Large intestine (tissue), 3 donors: Measurements from ENCODE around the gene KMT5B. TPM values are rescaled to one million over a fixed set of nuclear protein-coding genes. Genes with fewer than 3 reads are reported as not detected.

ENCODE experiments used
- DNase-seq, 2 donors: peaks; one replicate each; pipeline versions ENCODE4 v3.0.0 to v3.0.0-alpha.2; 2013
- H3K27ac ChIP-seq: one replicate; pipeline ENCODE4 v1.5.1; 2013; ENCODE audit warnings: low read length
- H3K27me3 ChIP-seq: 2 replicates; pipeline ENCODE4 v1.6.1; 2013; ENCODE audit warnings: low read length; ENCODE audit not compliant: control insufficient read depth, insufficient read depth
- H3K36me3 ChIP-seq: 2 replicates; pipeline ENCODE4 v1.6.1; 2013; ENCODE audit warnings: low read length; ENCODE audit not compliant: control insufficient read depth, insufficient read depth
- H3K4me1 ChIP-seq: one replicate; pipeline ENCODE4 v1.6.1; 2013; ENCODE audit warnings: low read length; ENCODE audit not compliant: control insufficient read depth, insufficient read depth
- H3K4me3 ChIP-seq: one replicate; pipeline ENCODE4 v1.5.1; 2013; ENCODE audit warnings: low read length
- H3K9me3 ChIP-seq: one replicate; pipeline ENCODE4 v1.6.1; 2013; ENCODE audit warnings: mild to moderate bottlenecking, low read depth, low read length, moderate library complexity; ENCODE audit not compliant: control insufficient read depth
- WGBS: methylation state at CpG from one replicate; pipeline ENCODE4 v1.1.5; 2013; ENCODE audit warnings: low lambda C conversion rate; ENCODE audit not compliant: insufficient coverage; 5-methylcytosine and 5-hydroxymethylcytosine counted together
- polyA plus RNA-seq: library from polyadenylated mRNA; unstranded; fragments of 120-200 nt; gene quantifications from one replicate; pipeline ENCODE4 v1.2.1, GENCODE V29; 2013

The KMT5B gene
- polyA plus RNA-seq, 1 donor, result 52.9 TPM

DNA sequence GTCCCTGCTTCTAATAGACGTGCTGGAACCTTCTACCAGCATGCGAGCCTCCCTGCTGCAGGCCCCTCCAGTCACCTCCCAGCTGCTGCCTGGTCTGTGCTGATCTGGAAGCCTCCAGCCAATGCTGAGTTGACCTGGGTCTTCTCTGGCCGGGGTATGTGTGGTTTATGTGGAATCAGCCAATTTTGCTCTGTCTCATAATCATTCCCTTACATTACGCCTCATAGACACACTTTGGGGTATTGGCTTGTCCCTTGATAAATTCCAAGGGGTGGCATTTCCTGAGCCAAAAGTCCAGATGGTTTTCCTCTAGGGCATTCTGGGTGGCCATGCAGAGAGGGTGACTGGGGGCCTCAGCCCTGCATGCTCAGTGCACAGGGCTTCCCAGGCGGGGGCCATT lies 8.3 kb upstream of the KMT5B start:
- Histone ChIP-seq H3K27ac (no peak overlapping the region), H3K9me3 (no peaks in the 10 kb centered on the region), H3K4me3 (no peak overlapping the region), H3K27me3 (peaks cover 5% of the 10 kb centered on the region), H3K36me3 (no peaks in the 10 kb centered on the region), H3K4me1 (peaks cover under 1% of the 10 kb centered on the region)
- no peak for DNase-seq
- no CpG with 5 or more reads among the region's 5 CpGs for WGBS

DNA sequence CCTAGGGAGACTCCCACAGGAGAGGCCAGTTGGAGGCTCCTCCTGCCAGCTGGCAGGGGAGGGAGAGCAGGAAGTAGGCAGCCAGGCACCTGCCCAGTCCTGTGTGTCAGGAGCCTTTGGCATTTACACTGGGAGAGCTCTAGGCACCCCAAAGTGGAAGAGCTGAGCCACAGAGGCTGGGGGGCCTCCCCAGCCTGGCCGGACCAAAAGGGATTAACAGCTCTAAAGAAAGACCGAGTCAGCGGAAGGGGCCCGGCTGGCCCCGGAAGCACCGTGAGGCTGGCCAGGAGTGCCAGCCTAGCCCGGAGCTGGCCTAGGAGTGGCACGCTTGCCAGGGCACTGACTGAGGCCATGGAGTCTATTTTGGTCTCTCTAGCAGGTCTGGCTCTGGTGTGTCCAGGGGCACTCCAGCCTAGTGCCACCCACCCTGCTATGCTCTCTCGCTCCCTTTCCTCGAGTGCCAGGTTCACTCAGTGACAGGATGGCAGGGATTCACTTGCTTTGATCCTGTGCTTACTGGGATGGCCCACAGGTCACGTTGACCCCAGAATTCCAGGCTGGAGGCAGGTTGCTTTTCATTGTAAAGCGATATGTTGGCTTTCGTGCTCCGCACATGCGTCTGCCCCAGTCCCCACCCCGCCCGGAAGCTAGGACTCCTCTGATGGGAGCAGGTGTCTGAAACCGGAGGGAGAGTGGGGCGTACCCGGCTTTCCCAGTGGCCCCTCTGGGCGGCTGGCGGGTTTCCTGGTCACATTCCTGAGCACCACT lies 3.3 kb upstream of the KMT5B start:
- Histone ChIP-seq H3K27me3 (peaks cover 5% of the 10 kb centered on the region), H3K4me1 (peaks cover 17% of the 10 kb centered on the region), H3K4me3 (no peak overlapping the region), H3K9me3 (peaks cover 3% of the 10 kb centered on the region), H3K27ac (no peak overlapping the region), H3K36me3 (no peaks in the 10 kb centered on the region)
- WGBS, result no CpG with 5 or more reads among the region's 22 CpGs
- peak in 1 of 2 donors; percentile 29 for DNase-seq

DNA sequence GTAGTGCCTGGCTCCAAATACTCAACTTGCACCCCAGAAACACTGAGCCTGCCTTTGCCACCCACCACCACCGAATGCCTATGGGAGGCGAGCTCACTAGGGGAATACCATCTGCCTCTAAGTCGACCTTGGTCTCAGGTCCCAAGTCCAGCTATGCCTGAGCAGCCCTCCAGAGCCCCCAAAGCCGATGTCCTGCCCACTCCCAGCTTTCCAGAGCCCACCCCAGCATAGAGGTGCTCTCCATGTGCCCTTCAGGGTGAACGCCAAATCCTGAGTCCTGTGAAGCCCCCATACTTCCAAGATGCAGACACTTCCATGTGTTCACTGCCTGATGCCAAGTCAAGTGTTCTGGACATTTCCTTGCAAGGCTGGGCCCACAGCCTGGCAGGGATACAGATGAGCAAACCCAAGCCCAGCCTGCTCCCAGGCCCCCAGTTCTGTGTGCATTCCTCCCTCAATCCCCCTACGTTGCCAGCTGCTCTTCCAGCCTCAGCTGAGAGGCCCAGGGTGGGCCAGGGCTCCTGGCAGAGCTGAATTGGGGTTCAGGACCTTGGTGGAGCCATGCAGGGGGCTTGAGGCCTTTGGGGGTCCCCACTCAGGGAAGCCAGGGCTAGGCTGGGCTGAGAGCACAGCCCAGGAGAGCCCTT lies 2.6 kb upstream of the KMT5B start:
- no peak overlapping the region for H3K4me3 ChIP-seq
- DNase-seq, result no peak
- peaks cover 3% of the 10 kb centered on the region for H3K9me3 ChIP-seq
- H3K27me3 ChIP-seq, result peaks cover 5% of the 10 kb centered on the region
- H3K4me1 ChIP-seq, result peaks cover 24% of the 10 kb centered on the region
- H3K36me3 ChIP-seq, result no peaks in the 10 kb centered on the region
- WGBS, result no CpG with 5 or more reads among the region's 6 CpGs
- no peak overlapping the region for H3K27ac ChIP-seq

DNA sequence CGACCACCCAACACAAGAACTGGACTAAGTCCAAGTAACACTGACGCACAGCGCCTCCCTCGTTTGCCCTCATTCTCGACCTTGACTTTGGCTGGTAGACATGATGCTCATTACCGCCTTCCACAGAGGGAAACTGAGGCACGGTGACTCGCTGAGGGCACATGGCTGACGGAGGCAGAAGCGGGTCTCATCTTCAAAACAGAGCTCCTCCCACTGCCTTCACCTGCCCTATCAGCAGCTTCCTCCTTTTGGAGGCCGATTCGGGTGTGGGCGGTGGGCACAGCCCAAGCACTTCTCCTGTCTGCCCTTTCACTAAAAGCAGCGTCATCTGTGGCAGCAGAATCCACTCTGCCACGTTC lies 2.0 kb upstream of the KMT5B start:
- Histone ChIP-seq H3K27ac (no peak overlapping the region), H3K4me3 (no peak overlapping the region), H3K27me3 (peaks cover 5% of the 10 kb centered on the region), H3K9me3 (peaks cover 3% of the 10 kb centered on the region), H3K4me1 (peaks cover 28% of the 10 kb centered on the region), H3K36me3 (no peaks in the 10 kb centered on the region)
- no peak for DNase-seq
- no CpG with 5 or more reads among the region's 15 CpGs for WGBS

DNA sequence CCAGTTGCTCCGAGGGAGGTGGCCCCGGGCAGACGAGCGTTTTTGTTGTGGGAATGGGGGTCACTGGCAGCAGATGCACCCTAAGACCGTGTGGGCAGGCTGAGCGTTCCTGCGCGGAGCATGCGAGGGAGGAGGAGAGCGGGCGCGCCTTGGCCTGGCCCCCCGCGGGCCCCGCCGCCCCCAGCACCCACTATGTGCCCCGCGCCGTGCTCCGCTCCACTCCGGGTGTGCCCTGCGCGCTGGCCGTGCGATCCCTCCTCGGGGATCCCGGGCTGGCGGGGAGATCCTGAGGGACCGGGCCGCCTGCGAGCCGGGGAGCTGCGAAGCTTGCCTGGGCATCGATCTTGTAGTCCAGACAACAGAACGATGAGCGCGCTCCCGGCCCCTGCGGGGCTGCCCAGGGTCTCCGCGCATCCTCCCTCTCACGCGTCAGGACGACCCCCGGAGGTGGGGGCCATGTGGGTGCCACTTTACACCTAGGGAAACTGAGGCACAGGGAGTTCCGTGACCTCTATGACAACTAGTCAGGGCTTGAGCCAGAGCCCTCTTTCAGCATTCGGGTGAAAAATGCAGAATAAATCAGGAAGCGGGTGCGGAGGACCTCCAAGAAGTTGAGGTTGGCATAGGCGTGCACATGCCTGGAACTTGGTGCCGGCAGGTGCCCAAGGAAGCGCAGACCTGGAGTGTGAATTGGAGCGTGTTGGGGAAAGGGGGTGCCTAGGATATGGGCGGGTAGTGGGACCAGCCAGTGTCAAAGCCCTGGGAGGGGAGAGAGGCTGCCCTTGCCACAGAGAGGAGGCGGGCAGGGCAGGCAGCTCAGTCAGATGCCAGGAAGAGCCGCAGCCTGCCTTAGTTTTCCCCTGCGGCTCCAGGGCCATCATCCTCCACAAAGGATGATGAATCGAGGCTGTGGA lies 1.3 kb upstream of the KMT5B start:
- H3K4me3 ChIP-seq, result peak overlapping the region; percentile 86
- DNase-seq, result no peak
- H3K27me3 ChIP-seq, result peaks cover 5% of the 10 kb centered on the region
- peak overlapping the region; percentile 80 for H3K27ac ChIP-seq
- no peaks in the 10 kb centered on the region for H3K36me3 ChIP-seq
- peaks cover 31% of the 10 kb centered on the region for H3K4me1 ChIP-seq
- H3K9me3 ChIP-seq, result peaks cover 3% of the 10 kb centered on the region
- WGBS, result no CpG with 5 or more reads among the region's 58 CpGs

DNA sequence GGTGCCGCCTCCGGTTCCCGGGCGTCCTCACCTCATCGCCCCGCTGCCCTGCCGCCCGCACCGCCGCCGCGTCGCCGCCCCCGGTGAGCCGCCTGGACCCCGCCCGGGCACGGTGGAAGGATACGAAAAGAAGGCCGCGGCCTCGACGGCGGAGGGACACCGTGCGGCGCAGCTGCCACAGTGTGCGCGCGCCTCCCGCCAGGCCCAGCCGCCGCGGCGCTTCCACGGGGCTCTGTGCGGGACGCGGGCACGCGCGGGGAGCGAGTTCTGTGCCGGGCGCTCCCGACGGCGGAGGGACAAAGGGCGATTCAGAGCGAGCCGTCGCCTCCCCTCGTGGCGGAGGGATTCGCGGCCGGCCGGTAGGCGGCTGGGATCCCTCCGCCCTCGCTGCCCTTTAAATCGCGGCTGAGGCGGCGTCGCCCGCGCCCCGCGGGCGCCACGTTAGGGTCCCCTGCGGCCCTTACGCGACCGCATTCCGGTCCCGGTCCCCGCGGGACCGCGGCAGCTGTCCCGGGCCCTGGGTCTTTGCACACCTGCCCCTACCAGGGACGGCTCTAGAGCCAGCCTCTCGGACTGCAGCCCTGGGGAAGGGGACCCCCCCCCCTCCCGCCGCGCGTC lies 568 bp upstream of the KMT5B start:
- H3K9me3 ChIP-seq, result peaks cover 3% of the 10 kb centered on the region
- WGBS, result no CpG with 5 or more reads among the region's 90 CpGs
- H3K27me3 ChIP-seq, result peaks cover 5% of the 10 kb centered on the region
- peak; percentile 94 to 99 for DNase-seq
- H3K4me1 ChIP-seq, result peaks cover 33% of the 10 kb centered on the region
- H3K4me3 ChIP-seq, result peak overlapping the region; percentile 86
- no peaks in the 10 kb centered on the region for H3K36me3 ChIP-seq
- H3K27ac ChIP-seq, result peak overlapping the region; percentile 80

DNA sequence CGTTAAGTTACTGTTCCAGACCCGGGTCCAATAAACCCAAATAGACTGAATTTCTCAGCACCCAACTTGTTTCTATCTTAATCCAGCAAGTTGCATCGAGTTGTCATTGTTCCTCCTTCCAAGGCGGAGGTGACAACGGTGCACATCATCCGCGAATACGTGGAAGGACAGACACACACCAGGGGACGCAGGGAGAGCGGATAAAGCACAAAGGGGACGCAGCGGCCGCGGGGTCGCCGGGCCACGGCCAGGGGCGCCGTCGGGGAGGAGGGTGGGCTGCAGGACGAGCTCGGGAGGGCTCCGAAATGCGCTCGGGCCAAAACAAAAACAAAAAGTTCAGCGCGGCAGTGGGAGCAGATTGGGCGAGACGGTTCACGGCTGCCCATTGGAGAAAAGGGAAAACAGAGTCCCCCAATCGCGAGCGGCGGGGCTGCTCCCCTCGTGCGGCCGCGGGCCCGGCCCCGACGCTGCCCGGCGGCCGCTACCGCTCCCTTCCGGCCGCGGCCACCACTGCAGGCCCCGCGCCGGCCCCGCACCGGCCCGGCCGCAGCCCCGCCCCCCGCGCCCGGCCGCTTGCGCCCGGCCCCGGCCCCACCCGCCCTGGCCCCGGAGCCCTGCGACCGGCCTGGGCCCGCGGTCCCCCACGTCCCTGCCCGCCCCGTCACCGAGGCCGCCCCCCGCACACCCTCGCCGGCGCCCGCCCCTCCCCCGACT lies 518 bp downstream of the KMT5B start:
- peak; percentile 54 to 72 for DNase-seq
- peak overlapping the region; percentile 80 for H3K27ac ChIP-seq
- H3K9me3 ChIP-seq, result peaks cover 3% of the 10 kb centered on the region
- H3K4me1 ChIP-seq, result peaks cover 35% of the 10 kb centered on the region
- H3K27me3 ChIP-seq, result no peaks in the 10 kb centered on the region
- H3K4me3 ChIP-seq, result peak overlapping the region; percentile 47
- no peaks in the 10 kb centered on the region for H3K36me3 ChIP-seq
- no CpG with 5 or more reads among the region's 80 CpGs for WGBS

DNA sequence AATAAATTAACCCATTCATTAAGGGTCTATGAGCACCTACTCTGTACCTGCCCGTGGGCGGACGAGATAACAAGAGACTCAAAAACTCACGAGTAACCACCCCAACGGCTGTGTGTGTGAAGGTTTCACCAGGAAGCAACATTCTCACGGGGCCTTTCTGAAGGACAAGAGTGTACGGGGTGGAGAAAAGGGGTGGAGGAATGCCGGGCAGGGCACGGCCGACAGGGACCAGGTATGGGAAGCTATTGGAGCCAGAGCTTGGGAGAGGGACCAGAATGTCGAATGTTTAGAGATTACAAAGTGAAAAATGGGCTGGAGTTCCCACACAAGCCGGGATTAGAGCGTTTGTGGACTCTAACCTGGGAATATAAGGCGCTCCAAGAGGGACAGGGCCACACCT lies 1.6 kb downstream of the KMT5B start:
- no peaks in the 10 kb centered on the region for H3K36me3 ChIP-seq
- H3K27me3 ChIP-seq, result no peaks in the 10 kb centered on the region
- H3K9me3 ChIP-seq, result peaks cover 3% of the 10 kb centered on the region
- H3K4me1 ChIP-seq, result peaks cover 35% of the 10 kb centered on the region
- WGBS, result 0% methylated on average over 4 of the region's 14 CpGs
- H3K27ac ChIP-seq, result peak overlapping the region; percentile 65
- peak overlapping the region; percentile 47 for H3K4me3 ChIP-seq
- peak in 1 of 2 donors; percentile 78 for DNase-seq

DNA sequence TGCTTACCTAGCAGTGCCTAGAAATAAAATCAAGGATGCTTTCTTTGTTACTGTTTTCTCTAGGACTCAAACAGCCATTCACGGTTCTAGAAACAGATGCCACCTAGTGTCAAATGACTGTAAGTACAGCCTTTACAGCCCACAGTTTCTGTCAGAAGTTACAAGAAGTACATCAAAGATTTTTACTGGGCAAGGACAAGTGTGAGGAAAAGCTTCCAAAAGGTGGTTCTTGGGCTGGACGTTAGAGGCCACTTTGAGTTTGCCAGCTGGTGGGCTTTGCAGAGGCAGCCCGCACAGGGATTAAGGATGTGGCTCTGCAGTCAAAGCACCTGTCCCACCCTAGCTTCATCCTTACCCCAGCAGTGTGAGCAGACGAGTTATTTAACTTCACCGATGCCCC lies 6.9 kb downstream of the KMT5B start:
- no peaks in the 10 kb centered on the region for H3K36me3 ChIP-seq
- no peaks in the 10 kb centered on the region for H3K27me3 ChIP-seq
- no peak overlapping the region for H3K27ac ChIP-seq
- peak; percentile 53 to 56 for DNase-seq
- peaks cover 17% of the 10 kb centered on the region for H3K4me1 ChIP-seq
- no peaks in the 10 kb centered on the region for H3K9me3 ChIP-seq
- no CpG with 5 or more reads among the region's 5 CpGs for WGBS
- H3K4me3 ChIP-seq, result no peak overlapping the region
